ENCODE measurements around the gene ZBTB49.

The ZBTB49 gene

DNA sequence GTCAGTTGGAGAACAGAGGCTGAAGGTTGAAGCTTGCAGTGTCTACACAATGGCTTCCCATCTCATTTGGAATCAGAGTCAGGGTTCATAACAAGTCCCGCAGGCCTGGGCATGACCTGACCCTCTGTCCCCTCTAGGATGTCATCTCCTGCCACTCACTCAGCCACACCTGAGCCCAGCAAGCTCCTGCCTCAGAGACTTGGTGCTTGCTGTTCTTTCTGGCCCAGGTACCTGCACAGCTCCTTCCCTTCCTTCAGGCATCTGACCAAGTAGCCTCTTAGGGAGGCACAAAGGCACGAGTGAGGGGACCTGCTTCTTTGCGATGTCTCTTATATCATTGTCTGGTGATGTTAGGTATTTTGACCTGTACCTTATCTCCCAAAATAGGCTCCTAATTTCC is 9.0 kb downstream of the ZBTB49 start:
- H3K4me3 ChIP-seq (ENCODE audit: low read depth, low read length) = no peak overlapping the region
- no peak for DNase-seq (ENCODE audit: low read depth)
- TF ChIP-seq, protein P1, sequence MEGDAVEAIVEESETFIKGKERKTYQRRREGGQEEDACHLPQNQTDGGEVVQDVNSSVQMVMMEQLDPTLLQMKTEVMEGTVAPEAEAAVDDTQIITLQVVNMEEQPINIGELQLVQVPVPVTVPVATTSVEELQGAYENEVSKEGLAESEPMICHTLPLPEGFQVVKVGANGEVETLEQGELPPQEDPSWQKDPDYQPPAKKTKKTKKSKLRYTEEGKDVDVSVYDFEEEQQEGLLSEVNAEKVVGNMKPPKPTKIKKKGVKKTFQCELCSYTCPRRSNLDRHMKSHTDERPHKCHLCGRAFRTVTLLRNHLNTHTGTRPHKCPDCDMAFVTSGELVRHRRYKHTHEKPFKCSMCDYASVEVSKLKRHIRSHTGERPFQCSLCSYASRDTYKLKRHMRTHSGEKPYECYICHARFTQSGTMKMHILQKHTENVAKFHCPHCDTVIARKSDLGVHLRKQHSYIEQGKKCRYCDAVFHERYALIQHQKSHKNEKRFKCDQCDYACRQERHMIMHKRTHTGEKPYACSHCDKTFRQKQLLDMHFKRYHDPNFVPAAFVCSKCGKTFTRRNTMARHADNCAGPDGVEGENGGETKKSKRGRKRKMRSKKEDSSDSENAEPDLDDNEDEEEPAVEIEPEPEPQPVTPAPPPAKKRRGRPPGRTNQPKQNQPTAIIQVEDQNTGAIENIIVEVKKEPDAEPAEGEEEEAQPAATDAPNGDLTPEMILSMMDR (IDR thresholded peaks at IDR 0.05; ENCODE audit: control insufficient read depth, extremely low read depth, insufficient read depth) = no peak

DNA sequence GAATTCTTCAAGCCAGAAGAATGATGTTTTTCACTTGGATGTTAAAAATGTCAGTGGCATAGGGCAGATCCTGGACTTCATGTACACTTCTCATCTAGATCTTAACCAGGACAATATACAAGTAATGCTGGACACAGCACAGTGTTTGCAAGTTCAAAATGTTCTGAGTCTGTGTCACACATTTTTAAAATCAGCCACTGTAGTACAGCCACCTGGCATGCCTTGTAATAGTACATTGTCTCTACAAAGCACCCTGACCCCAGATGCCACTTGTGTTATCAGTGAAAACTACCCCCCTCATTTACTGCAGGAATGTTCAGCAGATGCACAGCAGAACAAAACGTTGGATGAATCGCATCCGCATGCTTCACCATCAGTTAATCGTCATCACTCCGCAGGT is 11.9 kb downstream of the ZBTB49 start:
- no peak for DNase-seq (ENCODE audit: low read depth)
- TF ChIP-seq, protein P1 (IDR thresholded peaks at IDR 0.05; ENCODE audit: control insufficient read depth, extremely low read depth, insufficient read depth) = no peak
- no peak overlapping the region for H3K4me3 ChIP-seq (ENCODE audit: low read depth, low read length)

DNA sequence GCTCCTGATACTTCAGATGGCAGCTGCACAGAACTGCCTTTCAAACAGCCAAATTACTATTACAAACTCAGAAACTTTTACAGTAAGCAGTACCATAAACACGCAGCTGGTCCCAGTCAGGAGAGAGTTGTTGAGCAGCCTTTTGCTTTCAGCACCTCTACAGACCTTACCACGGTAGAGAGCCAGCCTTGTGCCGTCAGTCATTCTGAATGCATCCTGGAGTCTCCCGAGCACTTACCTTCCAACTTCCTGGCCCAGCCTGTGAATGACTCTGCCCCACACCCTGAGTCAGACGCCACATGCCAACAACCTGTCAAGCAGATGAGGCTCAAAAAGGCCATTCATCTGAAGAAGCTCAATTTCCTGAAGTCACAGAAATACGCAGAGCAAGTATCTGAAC is 12.4 kb downstream of the ZBTB49 start:
- no peak for DNase-seq (ENCODE audit: low read depth)
- no peak overlapping the region for H3K4me3 ChIP-seq (ENCODE audit: low read depth, low read length)
- TF ChIP-seq, protein P1 (IDR thresholded peaks at IDR 0.05; ENCODE audit: control insufficient read depth, extremely low read depth, insufficient read depth) = no peak

DNA sequence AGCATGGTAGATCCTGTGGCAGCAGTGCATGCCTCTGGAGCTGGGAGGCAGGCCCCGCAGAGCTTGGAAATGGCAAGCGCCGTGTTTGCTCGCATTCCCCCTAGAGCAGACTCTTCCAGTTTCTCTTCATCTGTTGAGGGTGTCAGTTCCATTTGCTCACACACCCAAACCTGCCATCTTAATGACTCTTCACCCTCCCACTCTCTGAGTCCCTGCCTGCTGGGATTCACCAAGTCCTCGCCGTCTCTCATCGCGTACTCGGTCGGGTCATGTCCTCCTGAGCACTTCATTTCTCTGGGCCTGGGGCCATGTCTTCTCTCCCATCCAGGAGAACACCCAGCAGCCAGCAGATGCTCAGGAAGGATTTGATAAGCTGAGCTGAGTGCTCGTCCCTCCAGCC is 16.9 kb downstream of the ZBTB49 start:
- DNase-seq (ENCODE audit: low read depth) = no peak
- H3K4me3 ChIP-seq (ENCODE audit: low read depth, low read length) = no peak overlapping the region
- TF ChIP-seq, protein P1 (IDR thresholded peaks at IDR 0.05; ENCODE audit: control insufficient read depth, extremely low read depth, insufficient read depth) = no peak

DNA sequence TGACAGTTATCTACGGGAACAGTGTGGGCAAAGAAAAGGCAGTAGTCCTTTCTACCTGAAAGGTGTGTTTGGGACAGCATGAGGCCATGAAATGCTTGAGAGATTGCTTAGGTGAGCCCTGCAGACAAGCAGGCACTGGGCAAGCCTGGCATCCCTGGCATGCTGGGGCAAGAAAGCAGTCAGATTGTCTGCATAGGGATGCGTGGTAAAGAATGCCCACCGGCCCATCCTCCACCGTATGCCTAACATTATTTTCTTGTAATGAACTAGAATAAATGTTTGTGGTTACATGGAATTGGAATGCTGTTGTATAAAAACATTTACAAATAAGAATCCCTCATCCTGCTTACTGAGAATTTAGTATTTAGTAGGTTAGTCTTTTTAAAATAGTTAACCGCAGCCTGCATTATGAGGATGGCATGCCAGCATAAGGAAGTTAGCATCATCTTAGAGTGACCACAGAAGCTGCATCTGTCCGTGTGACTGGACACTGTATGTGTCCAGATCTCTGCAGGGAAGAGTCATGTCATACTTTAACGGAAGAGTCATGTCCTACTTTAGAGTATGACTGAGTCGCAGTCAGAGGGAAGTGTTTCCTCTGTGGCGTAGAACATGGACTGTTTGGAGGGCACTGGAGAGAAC is 18.9 kb downstream of the ZBTB49 start:
- TF ChIP-seq, protein P1 (IDR thresholded peaks at IDR 0.05; ENCODE audit: control insufficient read depth, extremely low read depth, insufficient read depth) = no peak
- DNase-seq (ENCODE audit: low read depth) = no peak
- no peak overlapping the region for H3K4me3 ChIP-seq (ENCODE audit: low read depth, low read length)

DNA sequence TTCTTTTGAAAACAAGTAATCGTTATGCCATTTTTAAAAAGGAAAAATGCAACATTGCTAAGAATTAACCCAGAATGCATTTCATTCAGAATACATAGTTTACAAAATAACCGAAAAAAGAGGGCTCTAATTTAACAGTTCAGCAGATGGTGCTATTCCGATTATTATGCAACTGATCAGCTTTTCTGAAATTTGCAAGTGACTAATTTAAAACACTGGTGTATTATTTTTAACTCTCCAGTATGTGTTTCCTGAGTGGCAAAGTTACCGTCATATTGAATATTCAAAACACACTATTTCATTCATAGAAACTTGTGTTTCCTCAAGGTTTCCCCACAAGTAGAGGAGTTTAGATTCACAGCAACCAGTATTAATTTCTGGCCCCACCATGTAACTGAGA is 21.1 kb downstream of the ZBTB49 start:
- DNase-seq (ENCODE audit: low read depth) = no peak
- H3K4me3 ChIP-seq (ENCODE audit: low read depth, low read length) = no peak overlapping the region
- TF ChIP-seq, protein P1 (IDR thresholded peaks at IDR 0.05; ENCODE audit: control insufficient read depth, extremely low read depth, insufficient read depth) = no peak
